HG02938 (cell line): ENCODE results near the gene STX10.

ENCODE experiments used
- ATAC-seq: cut with Tn5 transposase; IDR thresholded peaks from one replicate; pipeline ENCODE4 v1.9.1; 2021; ENCODE audit warnings: mild to moderate bottlenecking, moderate library complexity; ENCODE audit not compliant: unreplicated experiment

The STX10 gene

DNA sequence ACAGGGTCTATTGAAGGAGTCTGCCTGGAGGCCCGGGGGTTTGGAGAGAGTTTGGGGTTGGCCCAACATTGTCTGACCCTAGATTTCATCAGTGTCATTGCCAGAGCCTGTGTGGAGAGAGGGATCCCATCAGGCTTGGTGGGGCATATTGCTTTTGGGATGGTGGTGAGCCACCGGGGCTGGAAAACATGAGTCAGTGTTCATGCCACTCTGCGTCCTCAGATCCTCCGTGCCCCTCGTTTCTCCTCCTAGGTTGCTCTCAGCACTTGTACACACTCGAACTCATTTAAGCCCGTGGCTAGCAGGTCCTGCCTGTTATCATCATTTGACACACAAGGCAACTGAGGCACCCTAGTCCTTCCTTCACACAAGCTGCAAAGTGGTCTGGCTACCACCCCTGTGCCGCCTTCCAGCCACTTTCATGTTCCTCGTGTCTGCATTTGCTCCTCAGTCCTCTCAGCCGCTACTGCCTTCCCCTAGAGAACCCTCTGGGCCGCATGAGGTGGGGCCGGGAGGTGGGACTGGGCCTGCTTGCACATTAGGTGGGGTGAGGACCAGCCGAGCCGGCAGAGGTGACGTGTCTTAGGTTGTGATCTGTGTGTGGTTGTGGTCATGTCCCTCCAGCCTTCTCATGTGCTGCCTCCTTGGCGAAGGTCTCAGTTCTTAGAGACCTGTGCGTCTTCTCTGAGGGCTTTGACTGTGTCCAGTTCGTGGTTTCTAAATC, 28.5 kb downstream of the STX10 start:
- ATAC-seq: no peak

DNA sequence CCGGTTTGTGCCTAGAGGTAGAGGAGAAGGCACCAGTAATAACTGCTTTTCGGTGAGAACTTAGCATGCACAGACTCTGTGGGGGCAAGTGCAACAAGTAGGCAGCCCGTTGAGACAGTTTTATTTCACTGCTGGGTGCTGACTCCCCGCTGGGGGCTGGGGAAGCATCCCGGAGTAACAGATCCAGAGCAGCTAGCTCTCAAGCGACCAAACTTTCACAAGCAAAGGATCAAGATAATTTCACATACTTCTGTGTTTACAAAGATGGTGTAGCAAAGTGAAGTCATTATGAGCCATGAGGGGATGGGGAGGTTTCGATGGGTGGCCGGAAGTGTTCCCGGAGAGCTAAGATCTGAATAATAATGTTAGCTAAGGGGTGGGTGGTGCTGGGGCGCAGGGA, 29.4 kb downstream of the STX10 start:
- no peak for ATAC-seq

DNA sequence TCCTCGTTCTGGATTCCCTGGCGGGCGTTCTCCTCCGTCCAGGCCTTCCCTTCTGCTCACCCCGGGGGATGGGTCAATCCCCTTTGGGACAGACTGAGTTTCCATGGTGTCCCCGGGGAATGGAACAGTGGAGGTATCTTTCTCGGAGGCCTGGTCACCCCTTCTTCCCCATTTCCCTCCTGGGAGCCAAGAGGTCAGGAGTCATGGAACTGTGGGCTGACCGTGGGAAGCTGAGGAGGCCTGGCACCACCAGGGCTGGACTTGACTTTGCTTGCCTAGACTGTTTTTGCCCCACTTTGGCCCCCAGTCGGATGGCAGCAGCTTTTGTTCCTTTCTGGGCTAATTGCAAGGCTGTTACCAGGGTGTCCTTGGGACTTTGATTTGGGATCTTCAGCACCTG, 30.1 kb downstream of the STX10 start:
- no peak for ATAC-seq

DNA sequence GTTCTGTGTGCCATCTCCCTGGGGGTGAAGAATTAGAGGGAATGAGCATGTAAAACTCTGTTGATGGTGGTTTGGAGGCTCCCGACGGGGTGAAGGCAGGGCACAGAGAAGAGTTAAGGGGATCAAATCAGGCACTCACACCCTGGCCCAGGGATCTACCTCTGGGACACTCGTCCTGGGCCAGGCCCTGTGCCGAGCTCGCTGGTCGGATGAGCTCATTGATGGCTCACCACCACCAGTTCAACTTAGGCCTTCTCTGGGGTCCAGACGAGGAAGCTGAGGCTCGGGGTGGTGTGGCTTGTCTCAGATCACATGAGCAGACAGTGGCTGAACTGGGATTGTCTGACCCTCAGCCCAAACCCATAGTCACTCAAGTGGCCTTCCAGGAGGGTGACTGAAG, 30.5 kb downstream of the STX10 start:
- ATAC-seq: no peak

DNA sequence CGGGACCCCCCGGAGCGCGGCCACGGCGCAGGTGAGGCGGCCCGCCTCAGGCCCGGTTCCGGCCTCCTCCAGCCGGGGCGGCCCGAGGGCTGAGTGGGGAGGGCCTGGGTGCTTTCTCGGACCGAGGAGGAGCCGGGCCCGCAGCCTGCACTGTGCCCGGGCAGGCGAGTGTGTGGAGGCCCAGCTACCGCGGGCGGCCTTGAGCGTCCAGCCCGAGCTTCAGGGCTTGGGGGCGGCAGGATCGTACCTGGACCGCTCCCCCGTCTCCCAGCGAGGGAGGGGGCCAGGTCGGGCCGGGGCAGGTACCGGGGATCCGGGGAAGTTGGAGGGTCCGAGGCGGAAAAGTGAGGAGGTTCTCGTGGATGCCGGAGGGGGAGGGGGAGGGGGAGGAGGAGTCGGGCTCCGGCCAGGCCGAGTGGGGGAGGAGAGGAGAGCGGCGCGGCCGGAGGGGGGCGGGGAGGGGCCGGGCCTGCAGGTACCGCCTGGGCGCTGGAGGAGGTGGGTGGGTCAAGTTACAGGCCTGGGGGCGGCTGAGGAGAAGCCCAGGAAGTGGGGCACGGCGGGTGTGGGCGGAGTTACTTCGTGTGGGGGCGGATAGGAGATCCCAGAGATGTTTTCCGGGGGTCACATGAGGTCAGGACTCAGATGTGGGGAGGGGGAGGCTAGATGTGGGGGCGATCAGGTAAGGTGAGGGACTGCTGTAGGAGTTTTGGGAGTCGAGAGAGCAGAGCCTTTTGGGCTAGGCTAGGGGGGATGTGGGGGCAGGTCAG, 31.6 kb downstream of the STX10 start:
- no peak for ATAC-seq

DNA sequence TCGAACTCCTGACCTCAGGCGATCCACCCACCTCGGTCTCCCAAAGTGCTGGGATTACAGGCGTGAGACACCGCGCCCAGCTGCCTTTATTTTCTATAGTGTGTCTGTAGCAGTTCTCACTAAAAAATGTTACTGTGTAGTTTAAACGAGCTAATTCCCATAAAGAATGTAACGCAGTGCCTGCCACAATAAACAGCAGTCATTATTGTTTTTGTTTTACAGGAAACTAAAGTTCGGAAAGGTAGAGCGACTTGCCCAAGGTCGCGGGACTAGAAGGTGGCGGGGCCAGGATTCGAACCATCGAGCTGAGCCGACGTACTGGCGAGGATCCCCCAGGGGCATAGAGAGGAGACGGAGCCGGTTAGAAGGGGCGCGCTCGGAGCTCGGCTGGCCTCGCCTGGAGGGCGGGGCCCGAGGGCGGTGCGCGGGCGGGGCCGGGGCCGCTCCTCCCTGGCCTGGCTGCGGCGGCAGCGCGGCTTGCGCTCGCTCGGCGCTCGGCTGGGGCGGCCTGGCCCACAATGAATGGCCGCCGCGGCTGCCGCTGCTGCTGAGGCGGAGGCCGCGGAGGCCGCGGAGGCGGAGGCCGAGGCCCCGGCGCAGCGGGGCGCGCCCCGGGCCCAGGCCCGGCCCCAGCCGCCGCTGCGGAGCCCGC, 32.3 kb downstream of the STX10 start, which contains the start of gene NACC1:
NACC1 (plus strand) TSS at position 493 of the 652 bp plus-strand sequence. CDS start 16,944 bp downstream, outside the sequence.
- peak; percentile 54 for ATAC-seq

DNA sequence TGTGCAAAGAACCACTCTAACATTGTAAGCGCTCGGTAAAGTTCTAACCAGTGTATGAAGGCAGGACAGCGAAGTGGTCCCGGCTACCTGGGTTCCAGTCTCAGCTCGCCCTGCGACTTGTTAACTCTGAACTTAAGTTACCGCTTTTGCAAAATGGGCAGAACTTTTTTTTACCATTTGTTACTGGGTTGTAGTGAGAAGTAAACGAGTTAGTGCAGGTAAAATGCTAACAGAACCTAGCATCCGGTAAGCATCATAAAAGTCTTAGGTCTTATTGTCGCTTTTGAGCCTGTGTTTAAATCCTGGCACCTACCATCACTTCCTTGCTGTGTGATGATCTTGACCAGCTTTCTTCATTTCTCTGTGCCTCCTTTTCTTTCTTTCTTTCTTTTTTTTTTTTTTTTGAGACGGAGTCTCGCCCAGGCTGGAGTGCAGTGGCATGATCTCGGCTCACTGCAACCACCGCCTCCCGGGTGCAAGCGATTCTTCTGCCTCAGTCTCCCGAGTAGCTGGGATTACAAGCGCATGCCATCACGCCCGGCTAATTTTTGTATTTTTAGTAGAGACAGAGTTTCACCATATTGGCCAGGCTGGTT, 32.9 kb downstream of the STX10 start:
- no peak for ATAC-seq

DNA sequence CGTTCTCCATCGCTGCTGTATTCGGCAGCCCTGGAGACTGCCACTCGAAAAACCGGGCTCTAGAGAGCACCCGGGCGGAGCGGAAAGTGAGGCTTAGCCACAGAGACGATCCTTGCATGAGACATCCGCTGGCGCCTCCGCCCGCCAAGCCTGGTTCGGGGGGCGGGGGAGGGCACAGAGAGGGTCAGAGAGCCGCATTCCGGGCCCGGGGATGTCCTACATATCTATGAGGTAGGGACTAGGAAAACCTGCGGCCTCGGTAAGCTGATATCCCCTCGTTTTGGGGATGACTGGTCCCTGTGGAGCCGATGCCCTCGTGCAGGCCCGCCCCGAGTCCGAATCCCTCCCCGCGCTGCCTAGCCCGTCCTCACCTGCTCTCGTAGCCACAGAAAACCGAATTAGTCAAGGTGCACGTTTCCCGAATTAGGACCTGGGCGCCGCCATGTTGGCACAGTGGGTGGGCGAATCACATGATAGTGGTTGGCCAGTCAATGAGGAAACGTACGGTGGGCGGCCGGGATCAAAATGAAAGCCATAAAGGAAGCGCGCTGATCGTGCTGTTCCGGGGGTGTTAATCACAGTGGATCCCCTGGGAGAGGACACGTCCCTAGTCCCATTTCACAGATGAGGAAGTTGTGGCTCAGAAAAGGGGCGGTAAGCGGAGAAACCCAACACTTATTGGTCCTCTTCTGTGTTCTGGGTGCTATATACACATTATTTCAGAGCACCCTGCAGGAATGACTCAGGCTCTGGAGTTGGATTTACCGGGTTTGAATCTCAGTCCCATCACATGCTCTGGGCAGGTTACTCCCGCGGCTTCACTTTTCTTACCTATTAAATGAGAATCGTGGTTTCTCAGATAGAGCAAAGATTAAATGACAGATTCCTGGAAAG, 33.6 kb downstream of the STX10 start, which contains the start of gene TRMT1:
TRMT1 (minus strand) TSS at position 459 of the 894 bp plus-strand sequence; CDS start at position 118, 341 bp downstream.
- peak; percentile 49 for ATAC-seq

DNA sequence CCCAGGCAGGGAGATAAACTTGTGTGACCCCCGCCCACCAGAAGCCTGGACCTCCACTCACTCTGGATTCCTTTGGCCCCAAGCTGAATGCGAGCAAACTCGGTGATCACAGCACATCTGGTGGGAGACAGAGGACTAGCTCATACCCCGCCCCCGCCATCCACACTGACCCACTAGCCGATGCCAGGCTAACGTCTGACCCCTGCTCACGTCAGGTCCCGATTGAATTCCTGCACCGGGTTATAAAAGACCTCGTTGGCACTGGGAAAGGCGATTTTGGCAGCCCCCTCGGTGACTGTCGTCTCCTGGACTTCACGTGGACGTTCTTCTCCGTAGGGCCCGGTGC, 34.3 kb downstream of the STX10 start:
- ATAC-seq: no peak

DNA sequence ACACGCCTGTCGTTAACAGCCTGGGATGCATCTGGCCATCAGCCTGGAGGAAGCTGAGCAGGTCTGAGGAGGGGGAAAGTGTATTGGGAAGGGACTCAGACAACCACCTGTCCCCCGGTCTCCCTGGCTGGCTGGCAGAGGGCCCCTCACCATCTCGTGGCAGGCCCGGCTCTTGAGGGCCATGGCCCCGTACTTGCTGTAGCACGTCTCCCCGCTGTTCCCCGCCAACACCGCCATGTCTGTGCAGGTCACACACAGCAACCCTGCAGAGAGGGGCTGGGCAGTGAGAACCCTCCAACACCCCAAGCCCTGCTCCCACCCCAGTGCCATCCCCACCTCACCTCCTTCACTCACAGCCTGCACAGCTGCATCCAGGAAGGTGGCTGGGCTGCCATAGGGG, 37.6 kb downstream of the STX10 start:
- no peak for ATAC-seq

DNA sequence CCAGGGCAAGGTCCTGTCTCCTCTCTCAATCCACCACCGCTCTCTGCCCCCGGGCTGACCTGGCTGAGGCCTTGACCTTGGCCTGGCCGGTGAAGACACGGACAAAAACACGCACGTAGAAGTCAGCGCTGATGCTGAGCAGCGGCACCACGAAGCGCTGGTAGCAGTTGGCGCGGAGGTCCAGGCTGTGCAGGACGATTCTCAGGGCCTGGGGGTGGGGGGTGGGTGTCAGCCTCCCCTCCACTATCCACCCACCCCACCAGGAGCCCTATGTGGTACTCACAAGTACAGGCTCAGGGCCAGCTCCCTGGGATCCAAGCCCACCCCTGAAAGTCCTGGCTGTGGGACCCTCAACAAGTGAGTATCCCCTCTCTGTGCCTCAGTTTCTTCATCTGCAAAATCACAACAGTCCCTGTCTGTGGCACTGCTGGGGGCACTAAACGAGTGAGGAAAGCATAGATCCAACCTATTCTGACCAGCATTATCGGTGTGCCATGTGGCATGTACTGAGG, 40.0 kb downstream of the STX10 start:
- no peak for ATAC-seq

DNA sequence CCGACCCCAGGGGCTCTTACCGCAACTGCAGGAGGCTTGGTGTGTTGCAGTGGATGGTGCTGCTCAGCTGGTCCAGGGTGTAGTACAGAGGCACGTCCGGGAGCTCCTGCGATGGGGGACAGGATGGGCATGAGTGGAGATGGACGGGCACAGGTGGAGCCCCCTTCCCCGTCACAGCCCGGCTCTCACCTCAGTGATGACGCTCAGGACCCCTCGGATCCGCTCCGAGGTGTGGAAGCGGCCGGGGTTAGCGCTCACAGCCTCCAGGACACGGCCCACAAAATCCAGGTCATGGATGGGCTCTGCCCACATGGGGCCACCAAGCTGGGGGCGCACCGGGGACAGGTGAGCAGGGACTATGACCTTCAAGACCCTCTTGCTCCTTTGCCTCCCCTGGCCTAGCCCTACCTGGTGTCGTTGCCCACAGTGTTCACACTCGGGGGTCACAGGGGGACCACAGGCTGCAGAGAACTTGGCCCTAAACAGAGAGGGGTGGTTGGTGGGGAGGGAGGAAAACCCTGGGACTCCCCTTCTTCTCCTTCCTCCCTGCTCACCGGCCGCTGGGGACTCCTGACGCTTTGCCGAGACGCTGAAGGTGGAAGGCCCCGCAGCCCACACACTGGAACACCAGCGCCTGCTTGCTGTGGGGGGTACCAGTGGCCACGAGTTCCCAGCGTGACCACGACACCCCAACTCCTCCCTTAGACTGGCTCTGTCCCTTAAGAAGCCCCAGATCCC, 40.6 kb downstream of the STX10 start:
- no peak for ATAC-seq

DNA sequence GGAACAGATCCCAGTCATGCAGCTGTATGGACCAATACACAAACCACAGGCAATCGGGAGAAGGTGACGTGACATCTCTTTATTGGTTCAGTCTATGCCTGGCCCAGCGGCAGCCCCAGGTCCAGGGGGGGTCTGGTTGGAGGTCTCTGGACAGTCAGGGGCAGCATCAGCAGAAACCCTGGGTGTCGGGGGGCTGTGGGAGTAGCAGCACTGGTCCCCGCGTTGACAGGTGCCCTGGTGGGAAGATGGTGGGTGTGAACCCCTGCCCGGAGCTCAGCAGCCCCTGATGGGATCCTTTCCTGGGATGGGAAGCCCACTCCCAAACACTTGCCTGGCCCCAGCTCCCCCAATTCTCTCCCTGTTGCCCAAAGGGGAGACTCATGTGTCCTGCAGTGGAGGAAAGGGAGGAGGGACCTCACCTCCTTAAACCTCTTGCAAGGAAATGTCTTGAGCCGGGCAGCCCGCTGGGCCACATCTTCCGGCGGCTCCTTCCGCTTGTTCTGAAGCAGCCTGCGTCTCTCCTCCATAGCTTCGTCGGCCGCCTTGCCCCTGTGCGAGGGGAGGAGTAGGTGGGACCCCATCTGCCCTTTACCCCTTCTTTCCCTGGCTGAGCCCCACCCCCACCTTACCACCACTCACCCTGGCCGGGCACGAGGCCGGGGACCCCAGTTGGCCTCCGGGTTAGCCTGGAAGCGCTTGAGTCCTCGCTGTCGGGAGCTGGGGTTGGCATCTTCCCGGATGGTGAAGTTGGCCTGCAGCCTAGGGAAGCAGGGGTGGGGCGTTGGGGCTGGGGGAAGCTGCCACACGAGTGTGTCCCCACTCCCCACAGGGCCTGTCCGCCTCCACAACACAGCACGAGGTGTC, 45.1 kb downstream of the STX10 start:
- no peak for ATAC-seq

DNA sequence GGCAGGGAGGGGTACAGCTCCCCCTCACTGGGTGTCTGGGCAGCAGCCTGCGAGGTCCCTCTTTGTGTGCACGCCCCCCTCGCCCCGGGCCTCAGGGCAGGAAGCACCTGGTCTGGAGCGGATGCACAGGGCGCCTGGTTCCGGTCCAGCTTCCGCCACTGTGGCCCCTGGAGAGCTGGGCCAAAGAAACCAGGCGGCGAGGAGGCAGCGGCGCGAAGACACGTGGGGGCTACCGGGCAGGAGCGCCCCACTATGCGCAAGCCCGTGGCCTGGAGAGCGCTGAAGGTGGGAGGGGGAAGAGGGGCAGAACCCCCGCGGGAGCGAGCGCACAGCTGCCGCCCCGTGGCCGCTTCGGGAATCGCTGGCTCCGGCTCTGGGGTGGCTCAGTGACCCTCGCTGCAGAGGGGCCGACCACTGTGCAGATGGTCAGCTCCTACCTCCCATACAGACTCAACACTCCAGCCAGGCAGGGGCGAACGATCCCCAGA, 45.8 kb downstream of the STX10 start:
- no peak for ATAC-seq

DNA sequence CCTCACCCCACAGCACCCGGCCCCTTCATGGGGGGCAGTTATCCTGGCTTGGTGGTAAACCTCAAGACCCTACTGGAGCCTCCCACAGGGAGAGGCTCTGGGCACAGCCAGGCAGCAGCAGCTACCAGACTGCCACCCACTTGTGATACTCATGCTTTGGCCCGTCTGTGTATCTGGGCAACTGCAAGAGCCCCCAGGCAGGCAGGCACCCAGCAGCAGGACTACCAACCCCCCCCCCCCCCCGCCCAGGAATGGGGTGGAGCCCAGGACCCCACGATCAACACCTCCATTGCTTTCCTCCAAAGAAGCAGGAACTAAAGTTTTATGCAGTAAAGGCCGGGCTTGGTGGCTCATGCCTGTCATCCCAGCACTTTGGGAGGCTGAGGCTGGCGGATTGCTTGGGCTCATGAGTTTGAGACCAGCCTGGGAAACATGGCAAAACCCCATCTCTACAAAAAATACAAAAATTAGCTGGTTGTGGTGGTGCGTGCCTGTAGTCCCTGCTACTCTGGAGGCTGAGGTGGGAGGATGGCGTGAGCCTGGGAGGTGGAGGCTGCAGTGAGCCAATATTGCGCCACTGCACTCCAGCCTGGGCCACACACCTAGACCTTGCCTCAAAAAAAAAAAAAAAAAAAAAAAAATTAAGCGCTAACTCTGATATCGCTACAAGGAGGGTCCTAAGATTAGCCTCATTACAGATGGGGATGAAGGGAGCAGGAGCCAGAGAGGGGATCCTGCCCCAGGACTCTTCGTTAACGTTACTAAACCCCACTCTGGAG, 46.4 kb downstream of the STX10 start:
- no peak for ATAC-seq

DNA sequence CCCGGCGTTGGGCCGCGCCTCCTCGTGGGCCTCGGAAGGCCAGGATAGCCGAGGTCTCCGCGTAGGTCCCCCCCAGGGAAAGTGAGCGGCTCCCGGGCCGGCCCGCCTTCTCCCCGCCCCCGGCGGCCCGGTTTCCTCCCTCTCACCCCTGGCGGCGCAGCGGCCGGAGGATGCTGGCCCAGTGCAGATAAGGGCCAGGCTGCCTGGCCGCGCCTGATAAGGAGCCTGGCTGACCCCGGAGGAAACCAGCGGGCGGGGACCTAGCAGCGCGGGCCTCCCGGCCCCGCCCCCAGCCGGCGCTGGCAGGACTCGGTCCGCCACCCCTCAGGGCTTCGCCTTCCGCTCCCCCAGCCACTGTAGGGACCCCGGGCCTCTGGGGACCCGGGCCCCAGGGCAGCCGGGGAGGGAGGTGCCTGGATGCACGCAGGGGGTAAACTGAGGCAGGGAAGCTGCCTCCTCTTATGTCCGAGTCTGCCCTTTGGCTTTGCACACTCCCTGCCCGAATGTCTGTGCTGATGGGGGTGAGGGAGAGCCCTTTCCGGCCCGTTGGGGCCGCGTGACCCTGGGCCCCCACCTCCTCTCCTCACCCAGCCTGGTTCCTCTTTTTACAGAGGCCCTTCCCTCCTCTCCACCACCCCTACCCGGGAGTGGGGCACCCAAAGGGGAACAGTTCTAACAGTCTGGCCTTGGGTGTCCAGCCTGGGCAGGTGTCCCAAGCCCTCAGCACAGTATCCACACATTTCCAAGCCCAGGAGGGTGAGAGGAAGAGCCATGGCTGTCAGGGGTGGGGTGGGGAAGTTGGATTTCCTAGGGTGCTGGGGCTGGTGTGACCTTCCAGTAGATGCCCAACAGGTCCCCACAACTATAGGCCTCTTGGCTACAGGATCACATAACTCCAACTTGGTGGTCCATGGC, 47.3 kb downstream of the STX10 start, which contains the start of gene LYL1:
LYL1 (minus strand) TSS at position 193 of the 915 bp plus-strand sequence. CDS start 1,687 bp downstream, outside the sequence.
- ATAC-seq: no peak

DNA sequence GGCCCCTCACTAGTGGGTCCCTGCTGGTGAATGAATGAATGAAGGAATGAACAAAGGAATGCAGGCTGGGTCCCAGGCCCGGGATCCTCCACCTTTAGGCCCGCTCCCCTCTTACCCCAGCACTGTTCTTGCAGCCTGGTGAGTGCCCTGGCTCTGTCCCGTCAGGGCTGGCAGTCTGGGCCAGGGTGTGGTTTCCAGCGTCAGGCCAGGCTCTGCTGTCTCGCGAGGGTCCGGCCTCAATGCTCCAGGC, 47.8 kb downstream of the STX10 start:
- no peak for ATAC-seq
